Colonic mucosa (tissue), 4 donors: ENCODE measurements around the gene FAM151B. TPM values are rescaled to one million over a fixed set of nuclear protein-coding genes. Genes with fewer than 3 reads are reported as not detected.
"Not testable (repeated sequence)": the region's sequence is repeated elsewhere in the genome, so short reads cannot be mapped to it uniquely, and the experiment has no call there.

Experiments
- DNase-seq: peaks from one replicate; pipeline ENCODE4 v3.0.0-alpha.2; 2020
- H3K27ac ChIP-seq: fragments of 200-600 bp; one replicate; pipeline ENCODE4 v1.8.0; 2021
- H3K27me3 ChIP-seq: fragments of 200-600 bp; one replicate; pipeline ENCODE4 v1.8.0; 2021
- H3K36me3 ChIP-seq: fragments of 200-600 bp; one replicate; pipeline ENCODE4 v1.8.0; 2021
- H3K4me1 ChIP-seq: fragments of 200-600 bp; one replicate; pipeline ENCODE4 v1.8.0; 2021; ENCODE audit warnings: mild to moderate bottlenecking
- H3K4me3 ChIP-seq: fragments of 200-600 bp; one replicate; pipeline ENCODE4 v1.8.0; 2021
- H3K9ac ChIP-seq, 2 donors: one replicate each; pipeline ENCODE4 v1.7.0; 2013; ENCODE audit warnings: control low read depth in 2 of 2, low read depth in 2 of 2, low read length in 2 of 2
- H3K9me3 ChIP-seq: fragments of 200-600 bp; one replicate; pipeline ENCODE4 v1.8.0; 2021
- CTCF ChIP-seq: fragments of 200-600 bp; IDR thresholded peaks from one replicate; pipeline ENCODE4 v1.8.0; 2022; ENCODE audit warnings: antibody characterized with exemption, mild to moderate bottlenecking
- intact Hi-C: fragments of 100-400 bp; cut with DNase I; formaldehyde crosslinking; loops from one replicate; pipeline ENCODE4 v1.14.1; 2022
- total RNA-seq, 2 donors: library from RNA; stranded (reverse); fragmentation: NEBNext Ultra II Directional in 1 of 2; extraction: Animal tissue kit (Norgen Biotek cat#: 25700) in 1 of 2; gene quantifications; one replicate each; pipeline ENCODE4 v1.2.1, GENCODE V29; 2021
- donor health status: healthy.
- donor health status: DM: no; HTN: no; CAD: no.
- donor health status: DM: no; HTN: no; CAD: no.

Gene FAM151B
- total RNA-seq, 2 donors from 2014 or later = 1.4 to 2.4 TPM

GRCh38 chr5:80463269-80463668 lies 24.6 kb upstream of the FAM151B start:
- Histone ChIP-seq H3K9me3 (no peaks in the 10 kb centered on the region), H3K27ac (no peak overlapping the region), H3K4me1 (no peaks in the 10 kb centered on the region), H3K36me3 (peaks cover 7% of the 10 kb centered on the region), H3K9ac (no peak overlapping the region), H3K4me3 (no peak overlapping the region), H3K27me3 (no peaks in the 10 kb centered on the region)
- no peak for DNase-seq
- intact Hi-C loops = no loop called here
- no peak for TF ChIP-seq CTCF

DNA sequence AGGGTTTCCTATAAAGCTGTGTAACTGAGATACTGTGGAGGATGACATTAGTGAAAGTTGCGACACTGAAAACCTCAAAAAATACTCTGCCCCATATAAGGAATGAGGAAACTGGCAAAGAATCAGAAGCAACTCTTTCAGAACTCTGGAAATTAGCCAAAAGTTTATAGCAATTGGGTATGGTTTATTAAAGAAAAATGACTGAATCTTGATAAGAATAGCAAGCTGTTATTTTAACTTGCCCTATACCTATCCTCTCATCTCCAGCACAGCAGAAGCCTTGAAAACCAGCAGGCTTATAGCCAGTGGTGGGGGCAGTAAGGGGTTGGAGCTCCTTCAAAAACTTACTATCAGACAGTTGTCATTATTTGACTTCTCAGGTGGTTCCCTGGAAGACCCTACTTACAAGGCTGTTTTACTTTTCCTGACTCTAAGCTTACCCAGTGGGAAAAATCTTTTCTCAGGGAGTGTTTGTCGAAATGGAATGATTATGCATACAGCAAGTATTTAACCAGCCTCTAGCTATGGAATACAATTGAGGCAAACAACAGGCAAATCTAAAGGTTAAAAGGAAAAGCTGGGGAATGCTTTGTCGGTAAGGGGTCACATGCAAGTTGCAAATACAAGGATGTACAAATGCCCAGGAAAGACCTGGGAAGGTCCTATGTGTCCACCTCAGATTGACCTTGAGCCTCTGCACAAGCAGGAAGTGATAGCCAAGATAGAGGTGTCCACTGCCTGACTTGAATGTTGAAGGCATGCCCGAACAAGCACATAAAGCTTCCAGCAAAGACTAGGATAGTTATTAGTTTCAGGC lies 21.0 kb upstream of the FAM151B start:
- Histone ChIP-seq H3K27me3 (no peaks in the 10 kb centered on the region), H3K9me3 (no peaks in the 10 kb centered on the region), H3K9ac (no peak overlapping the region), H3K4me3 (no peak overlapping the region), H3K27ac (no peak overlapping the region), H3K4me1 (no peaks in the 10 kb centered on the region), H3K36me3 (peaks cover 6% of the 10 kb centered on the region)
- TF ChIP-seq CTCF = no peak
- no peak for DNase-seq
- intact Hi-C loops = no loop called here

DNA sequence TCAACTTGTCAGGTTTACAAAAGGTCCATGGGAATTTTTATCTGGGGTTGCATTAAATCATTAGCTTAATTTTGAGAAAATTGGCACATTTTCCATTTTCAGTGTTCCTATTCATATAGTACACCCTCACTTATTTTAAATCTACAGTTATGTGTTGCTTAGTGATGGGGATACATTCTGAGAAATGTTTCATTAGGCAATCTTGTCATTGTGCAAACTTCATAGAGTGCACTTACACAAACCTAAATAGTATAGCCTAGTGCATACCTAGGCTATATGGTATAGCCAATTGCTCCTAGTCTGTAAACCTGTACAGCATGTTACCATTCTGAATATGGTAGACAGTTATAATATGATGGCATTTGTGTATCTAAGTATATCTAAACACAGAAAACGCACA lies 19.8 kb upstream of the FAM151B start:
- Histone ChIP-seq H3K4me1 (no peaks in the 10 kb centered on the region), H3K27ac (no peak overlapping the region), H3K9ac (no peak overlapping the region), H3K4me3 (no peak overlapping the region), H3K27me3 (no peaks in the 10 kb centered on the region), H3K36me3 (peaks cover 2% of the 10 kb centered on the region), H3K9me3 (no peaks in the 10 kb centered on the region)
- no peak for TF ChIP-seq CTCF
- intact Hi-C loops = no loop called here
- no peak for DNase-seq

GRCh38 chr5:80470631-80471030 lies 17.3 kb upstream of the FAM151B start:
- DNase-seq, H3K9me3 ChIP-seq, H3K36me3 ChIP-seq, H3K4me1 ChIP-seq, H3K27ac ChIP-seq, H3K9ac ChIP-seq, H3K27me3 ChIP-seq, intact Hi-C loops, H3K4me3 ChIP-seq: not testable (repeated sequence)

DNA sequence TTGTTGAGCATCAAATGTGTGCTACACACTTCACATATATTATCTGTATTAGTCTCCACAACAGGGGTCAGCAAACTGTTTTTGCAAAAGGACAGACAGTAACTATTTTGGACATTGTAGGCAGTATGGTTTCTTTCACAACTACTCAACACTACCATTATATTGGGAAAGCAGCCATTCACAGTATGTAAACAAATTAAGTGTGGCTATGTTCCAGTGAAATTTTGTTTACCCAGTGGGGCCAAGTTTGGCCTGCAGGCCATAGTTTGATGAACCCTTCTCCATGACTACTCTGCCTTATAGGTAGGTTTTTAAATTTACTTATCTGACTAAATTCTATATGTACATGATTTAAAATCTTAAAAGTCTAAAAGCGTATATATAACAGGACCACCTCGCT lies 13.0 kb upstream of the FAM151B start:
- no peaks in the 10 kb centered on the region for H3K36me3 ChIP-seq
- H3K4me3 ChIP-seq = no peak overlapping the region

More for the DNA sequence above, 13.0 kb upstream of the FAM151B start:
- no peaks in the 10 kb centered on the region for H3K27me3 ChIP-seq
- no peak for TF ChIP-seq CTCF
- no peaks in the 10 kb centered on the region for H3K4me1 ChIP-seq
- no peak overlapping the region for H3K9ac ChIP-seq
- H3K27ac ChIP-seq = no peak overlapping the region
- DNase-seq = no peak
- H3K9me3 ChIP-seq = no peaks in the 10 kb centered on the region
- intact Hi-C loops = no loop called here
